GM12878 (cell line): Measurements from ENCODE around the gene TDP1.

Experiments used
- BCL11A ChIP-seq: IDR thresholded peaks from 2 replicates; pipeline ENCODE4 v1.6.1; 2011; ENCODE audit warnings: low read depth, low read length
- CTCF ChIP-seq, 3 experiments: IDR thresholded peaks in 2 of 3; conservative IDR thresholded peaks in 1 of 3; 2 replicates each; pipeline ENCODE4 v1.5.1; 2011; ENCODE audit warnings: low read depth in 3 of 3, low read length in 3 of 3, mild to moderate bottlenecking in 3 of 3, control low read depth in 2 of 3, moderate library complexity in 2 of 3, inconsistent platforms in 1 of 3, mixed read lengths in 1 of 3; ENCODE audit not compliant: control insufficient read depth in 2 of 3, insufficient read depth in 1 of 3; ENCODE audit errors: extremely low read depth in 1 of 3
- POLR2A ChIP-seq: IDR thresholded peaks from 2 replicates; pipeline ENCODE4 v1.6.1; 2011; ENCODE audit warnings: low read depth, mild to moderate bottlenecking, low read length
- POLR2AphosphoS5 ChIP-seq: IDR thresholded peaks from 2 replicates; pipeline ENCODE4 v1.6.1; 2011; ENCODE audit warnings: mild to moderate bottlenecking, low read length, inconsistent platforms
- ZBTB4 ChIP-seq: fragments of 450-650 bp; formaldehyde crosslinking; IDR thresholded peaks from 2 replicates; pipeline ENCODE4 v1.4.0; 2022; ENCODE audit warnings: mild to moderate bottlenecking, moderate library complexity

GRCh38 chr14:89933002-89933401, 22.7 kb upstream of the TDP1 start:
- TF ChIP-seq ZBTB4 (CRISPR knock-in tag) (no peak), POLR2AphosphoS5 (no peak), CTCF (IDR thresholded peaks at IDR 0.05 in 2 of 3, conservative IDR thresholded peaks at IDR 0.05 in 1 of 3; ENCODE audit: control insufficient read depth in 2 of 3, extremely low read depth in 1 of 3, insufficient read depth in 1 of 3, low read depth in 3 of 3, low read length in 3 of 3) (no peak), POLR2A (no peak), BCL11A (no peak)
